OCI-LY1 (cell line): ENCODE results near the gene TMA16.

Experiments
- H2AFZ ChIP-seq: fragments of 200-600 bp; sonication (generic), shearing (Covaris generic); 2 replicates; pipeline ENCODE4 v1.6.0; 2014; ENCODE audit warnings: antibody characterized with exemption, mild to moderate bottlenecking, low read length
- H3F3A ChIP-seq: fragments of 200-600 bp; sonication (generic), shearing (Covaris generic); 2 replicates; pipeline ENCODE4 v1.6.0; 2014; ENCODE audit warnings: mild to moderate bottlenecking, antibody characterized with exemption, low read length, moderate library complexity; ENCODE audit not compliant: insufficient read depth
- H3K27ac ChIP-seq: fragments of 200-600 bp; sonication (generic); 2 replicates; pipeline ENCODE4 v1.5.1; 2014; ENCODE audit warnings: low read length, mixed run types, mild to moderate bottlenecking, low read depth; ENCODE audit not compliant: poor library complexity, severe bottlenecking
- H3K27me3 ChIP-seq: fragments of 200-600 bp; sonication (generic); 2 replicates; pipeline ENCODE4 v1.6.0; 2014; ENCODE audit warnings: antibody characterized with exemption, mild to moderate bottlenecking, low read length, moderate library complexity; ENCODE audit not compliant: insufficient read depth
- H3K36me3 ChIP-seq: fragments of 200-600 bp; sonication (generic); 2 replicates; pipeline ENCODE4 v1.6.1; 2014; ENCODE audit warnings: mild to moderate bottlenecking, antibody characterized with exemption, low read length, moderate library complexity, mixed read lengths; ENCODE audit not compliant: insufficient read depth
- H3K4me1 ChIP-seq: fragments of 200-600 bp; sonication (generic); 2 replicates; pipeline ENCODE4 v1.5.1; 2014; ENCODE audit warnings: mild to moderate bottlenecking, low read length, moderate library complexity; ENCODE audit not compliant: insufficient read depth, severe bottlenecking
- H3K4me2 ChIP-seq: fragments of 200-600 bp; sonication (generic), shearing (Covaris generic); 2 replicates; pipeline ENCODE4 v1.6.1; 2014; ENCODE audit warnings: low read length
- H3K4me3 ChIP-seq: fragments of 200-600 bp; sonication (generic); 2 replicates; pipeline ENCODE4 v1.5.1; 2014; ENCODE audit warnings: low read length, low read depth, mild to moderate bottlenecking, mixed read lengths; ENCODE audit not compliant: poor library complexity, severe bottlenecking
- H3K79me2 ChIP-seq: fragments of 200-600 bp; shearing (Covaris generic); 2 replicates; pipeline ENCODE4 v1.6.1; 2016; ENCODE audit warnings: mixed run types, low read length, mixed read lengths; ENCODE audit not compliant: insufficient read depth
- H3K9ac ChIP-seq: fragments of 200-600 bp; sonication (generic), shearing (Covaris generic); 2 replicates; pipeline ENCODE4 v1.6.1; 2014; ENCODE audit warnings: mild to moderate bottlenecking, low read length, mixed read lengths
- H3K9me2 ChIP-seq: fragments of 200-600 bp; sonication (generic), shearing (Covaris generic); 2 replicates; pipeline ENCODE4 v1.6.1; 2014; ENCODE audit warnings: low read depth, mild to moderate bottlenecking, low read length, mixed read lengths
- H3K9me3 ChIP-seq: fragments of 200-600 bp; shearing (Covaris generic); 2 replicates; pipeline ENCODE4 v1.6.1; 2014; ENCODE audit warnings: low read length, mixed read lengths
- H4K20me1 ChIP-seq: fragments of 200-600 bp; sonication (generic), shearing (Covaris generic); 2 replicates; pipeline ENCODE4 v1.6.0; 2016; ENCODE audit warnings: mild to moderate bottlenecking, low read length; ENCODE audit not compliant: insufficient read depth
- EZH2 ChIP-seq: fragments of 200-600 bp; sonication (generic), shearing (Covaris generic); IDR thresholded peaks from 2 replicates; pipeline ENCODE4 v1.8.0; 2017; ENCODE audit warnings: borderline replicate concordance, mixed run types, mild to moderate bottlenecking, antibody characterized with exemption, low read length, moderate library complexity, mixed read lengths
- TF ChIP-seq, protein P1 (sequence below): fragments of 200-600 bp; sonication (generic), shearing (Covaris generic); IDR thresholded peaks from 2 replicates; pipeline ENCODE4 v1.5.1; 2017; ENCODE audit warnings: mild to moderate bottlenecking, antibody characterized with exemption, low read length, moderate library complexity, mixed read lengths

Gene TMA16

DNA sequence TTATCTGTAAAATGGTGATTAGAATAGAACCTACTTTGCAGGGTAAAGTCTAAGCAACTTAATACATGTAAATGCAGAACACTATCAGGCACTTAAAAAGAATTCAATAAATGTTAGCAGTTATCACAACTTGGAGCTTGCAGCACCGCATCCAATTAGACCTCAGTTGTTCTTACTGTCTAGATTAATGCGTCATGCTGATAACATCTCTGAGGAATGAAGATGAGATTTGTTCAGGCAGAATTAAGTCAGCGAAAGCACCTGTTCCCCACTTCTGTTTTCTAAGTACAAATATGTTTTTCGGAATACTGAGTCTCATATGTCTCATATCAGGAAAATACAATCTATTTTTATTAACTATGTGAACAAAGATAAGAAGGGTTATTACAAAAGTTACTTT is 58.7 kb downstream of the TMA16 start:
- TF ChIP-seq, protein P1, sequence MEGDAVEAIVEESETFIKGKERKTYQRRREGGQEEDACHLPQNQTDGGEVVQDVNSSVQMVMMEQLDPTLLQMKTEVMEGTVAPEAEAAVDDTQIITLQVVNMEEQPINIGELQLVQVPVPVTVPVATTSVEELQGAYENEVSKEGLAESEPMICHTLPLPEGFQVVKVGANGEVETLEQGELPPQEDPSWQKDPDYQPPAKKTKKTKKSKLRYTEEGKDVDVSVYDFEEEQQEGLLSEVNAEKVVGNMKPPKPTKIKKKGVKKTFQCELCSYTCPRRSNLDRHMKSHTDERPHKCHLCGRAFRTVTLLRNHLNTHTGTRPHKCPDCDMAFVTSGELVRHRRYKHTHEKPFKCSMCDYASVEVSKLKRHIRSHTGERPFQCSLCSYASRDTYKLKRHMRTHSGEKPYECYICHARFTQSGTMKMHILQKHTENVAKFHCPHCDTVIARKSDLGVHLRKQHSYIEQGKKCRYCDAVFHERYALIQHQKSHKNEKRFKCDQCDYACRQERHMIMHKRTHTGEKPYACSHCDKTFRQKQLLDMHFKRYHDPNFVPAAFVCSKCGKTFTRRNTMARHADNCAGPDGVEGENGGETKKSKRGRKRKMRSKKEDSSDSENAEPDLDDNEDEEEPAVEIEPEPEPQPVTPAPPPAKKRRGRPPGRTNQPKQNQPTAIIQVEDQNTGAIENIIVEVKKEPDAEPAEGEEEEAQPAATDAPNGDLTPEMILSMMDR: no peak
- TF ChIP-seq EZH2: no peak
- H3K4me3 ChIP-seq: no peak overlapping the region
- H2AFZ ChIP-seq: no peak overlapping the region
- H3K27ac ChIP-seq: no peak overlapping the region
- H4K20me1 ChIP-seq: no peaks in the 10 kb centered on the region
- no peaks in the 10 kb centered on the region for H3K9me2 ChIP-seq
- H3K79me2 ChIP-seq: no peaks in the 10 kb centered on the region
- H3K27me3 ChIP-seq: no peaks in the 10 kb centered on the region
- H3F3A ChIP-seq: peaks cover 4% of the 10 kb centered on the region; the same call in 1 of the 2 replicates
- no peaks in the 10 kb centered on the region for H3K36me3 ChIP-seq
- H3K4me2 ChIP-seq: no peak overlapping the region
- H3K9ac ChIP-seq: no peak overlapping the region
- H3K9me3 ChIP-seq: no peaks in the 10 kb centered on the region
- H3K4me1 ChIP-seq: peaks cover 47% of the 10 kb centered on the region

DNA sequence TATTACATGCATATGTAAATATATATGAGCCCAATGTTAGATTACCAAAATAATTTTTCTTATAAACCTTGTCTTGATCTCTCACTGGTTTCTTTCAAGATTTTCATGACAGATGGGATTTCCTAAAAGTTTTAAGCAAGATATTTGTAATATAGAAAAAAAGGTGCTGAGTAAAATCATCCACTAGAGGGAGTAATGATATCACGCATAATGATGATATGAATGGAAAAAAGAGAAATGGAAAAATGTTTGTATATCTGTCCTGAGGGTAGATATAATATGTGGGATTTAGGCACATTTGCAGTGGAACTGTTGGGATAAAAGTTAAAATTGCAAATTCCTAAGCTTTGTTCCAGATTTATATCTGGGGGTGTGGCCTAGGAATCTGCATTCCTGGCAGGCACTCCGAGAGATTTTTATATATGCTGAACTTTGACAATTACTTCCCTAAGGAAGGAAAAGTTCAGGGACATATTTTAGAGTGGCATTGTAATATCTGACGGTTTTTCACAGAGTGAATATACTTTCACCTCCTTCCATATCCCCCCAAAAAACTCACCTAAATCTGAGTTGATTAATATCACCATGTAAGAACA is 60.5 kb downstream of the TMA16 start:
- Histone ChIP-seq H4K20me1 (no peaks in the 10 kb centered on the region), H3K4me3 (no peak overlapping the region), H3F3A (no peaks in the 10 kb centered on the region), H3K4me2 (no peak overlapping the region), H3K9me3 (no peaks in the 10 kb centered on the region), H2AFZ (no peak overlapping the region), H3K27me3 (no peaks in the 10 kb centered on the region), H3K4me1 (peaks cover 48% of the 10 kb centered on the region), H3K9me2 (no peaks in the 10 kb centered on the region), H3K9ac (no peak overlapping the region), H3K27ac (no peak overlapping the region), H3K36me3 (no peaks in the 10 kb centered on the region), H3K79me2 (no peaks in the 10 kb centered on the region)
- TF ChIP-seq, protein P1: peak; percentile 95
- no peak for TF ChIP-seq EZH2

DNA sequence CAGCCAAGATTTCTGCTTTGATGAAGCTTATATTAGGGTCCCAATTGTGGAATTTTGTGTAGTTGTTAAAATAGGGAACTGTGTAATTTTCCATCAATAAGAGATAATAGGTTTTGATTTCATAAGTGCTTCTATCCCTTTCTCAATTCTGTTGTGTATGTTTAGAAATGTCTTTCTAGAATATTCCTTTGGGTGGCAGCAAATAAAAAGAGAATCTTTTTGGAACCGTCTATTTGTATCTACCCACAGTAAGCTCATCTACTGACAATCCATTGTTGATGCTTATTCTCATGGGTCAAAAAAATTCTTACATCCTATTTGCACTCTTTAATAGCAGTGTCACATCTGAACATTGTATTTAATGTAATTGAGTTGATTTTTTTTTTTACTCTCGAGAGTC is 61.7 kb downstream of the TMA16 start:
- Histone ChIP-seq H4K20me1 (no peaks in the 10 kb centered on the region), H3K36me3 (no peaks in the 10 kb centered on the region; the same call in 1 of the 2 replicates)

More for the DNA sequence above, 61.7 kb downstream of the TMA16 start:
- no peaks in the 10 kb centered on the region for H3F3A ChIP-seq
- no peak for TF ChIP-seq EZH2
- TF ChIP-seq, protein P1: peak; percentile 64
- H3K4me2 ChIP-seq: no peak overlapping the region
- H3K27ac ChIP-seq: peak overlapping the region; percentile 20
- no peak overlapping the region for H3K9ac ChIP-seq
- no peak overlapping the region for H3K4me3 ChIP-seq
- H2AFZ ChIP-seq: no peak overlapping the region; the same call in 1 of the 2 replicates
- no peaks in the 10 kb centered on the region for H3K27me3 ChIP-seq
- peaks cover 40% of the 10 kb centered on the region for H3K4me1 ChIP-seq
- H3K9me3 ChIP-seq: peaks cover 2% of the 10 kb centered on the region; the same call in 1 of the 2 replicates
- no peaks in the 10 kb centered on the region for H3K79me2 ChIP-seq
- H3K9me2 ChIP-seq: no peaks in the 10 kb centered on the region
